Measurements from ENCODE around the gene EPN3.

The EPN3 gene

DNA sequence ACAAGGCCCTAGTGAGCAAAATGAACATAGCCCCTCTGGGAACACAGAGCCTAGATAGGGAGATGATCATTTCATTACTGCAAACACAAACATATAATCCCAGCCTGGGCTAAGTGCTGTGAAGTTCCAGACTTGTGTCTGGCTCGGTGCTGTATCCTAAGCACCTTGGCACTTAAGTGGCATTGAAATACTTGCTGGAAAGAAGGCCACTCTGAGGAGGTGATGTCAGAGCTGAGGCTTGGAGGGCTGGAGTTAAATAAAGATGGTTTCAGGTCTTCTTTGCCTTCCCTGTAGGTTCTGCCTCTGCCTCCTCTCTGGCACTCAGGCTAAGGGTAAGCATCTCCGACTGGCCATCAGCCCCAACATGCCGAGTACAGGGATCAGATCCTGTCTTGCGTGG lies 25.6 kb downstream of the EPN3 start:
- Histone ChIP-seq H3K27me3 (ENCODE audit: low read length) (no peaks in the 10 kb centered on the region), H3K27ac (ENCODE audit: low read depth, low read length) (no peak overlapping the region)
- TF ChIP-seq EZH2phosphoT487 (conservative IDR thresholded peaks at IDR 0.05; ENCODE audit: low read length) = no peak
- TF ChIP-seq, protein P1, sequence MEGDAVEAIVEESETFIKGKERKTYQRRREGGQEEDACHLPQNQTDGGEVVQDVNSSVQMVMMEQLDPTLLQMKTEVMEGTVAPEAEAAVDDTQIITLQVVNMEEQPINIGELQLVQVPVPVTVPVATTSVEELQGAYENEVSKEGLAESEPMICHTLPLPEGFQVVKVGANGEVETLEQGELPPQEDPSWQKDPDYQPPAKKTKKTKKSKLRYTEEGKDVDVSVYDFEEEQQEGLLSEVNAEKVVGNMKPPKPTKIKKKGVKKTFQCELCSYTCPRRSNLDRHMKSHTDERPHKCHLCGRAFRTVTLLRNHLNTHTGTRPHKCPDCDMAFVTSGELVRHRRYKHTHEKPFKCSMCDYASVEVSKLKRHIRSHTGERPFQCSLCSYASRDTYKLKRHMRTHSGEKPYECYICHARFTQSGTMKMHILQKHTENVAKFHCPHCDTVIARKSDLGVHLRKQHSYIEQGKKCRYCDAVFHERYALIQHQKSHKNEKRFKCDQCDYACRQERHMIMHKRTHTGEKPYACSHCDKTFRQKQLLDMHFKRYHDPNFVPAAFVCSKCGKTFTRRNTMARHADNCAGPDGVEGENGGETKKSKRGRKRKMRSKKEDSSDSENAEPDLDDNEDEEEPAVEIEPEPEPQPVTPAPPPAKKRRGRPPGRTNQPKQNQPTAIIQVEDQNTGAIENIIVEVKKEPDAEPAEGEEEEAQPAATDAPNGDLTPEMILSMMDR (IDR thresholded peaks at IDR 0.05; ENCODE audit: insufficient read depth, low read length, poor library complexity, severe bottlenecking) = no peak

GRCh38 chr17:50558581-50558940 lies 26.0 kb downstream of the EPN3 start:
- Histone ChIP-seq H3K9me2 (replicated peaks; ENCODE audit: insufficient read depth, low read length) (no peaks in the 10 kb centered on the region), H3K36me3 (ENCODE audit: low read length) (no peaks in the 10 kb centered on the region), H3F3A (ENCODE audit: insufficient read depth) (no peaks in the 10 kb centered on the region), H3K9me3 (ENCODE audit: insufficient read depth, low read length) (no peaks in the 10 kb centered on the region), H3K27ac (ENCODE audit: low read depth, low read length) (no peak overlapping the region), H3K4me2 (ENCODE audit: low read depth, low read length, poor library complexity, severe bottlenecking) (no peak overlapping the region), H3K27me3 (ENCODE audit: low read length) (no peaks in the 10 kb centered on the region), H4K20me1 (ENCODE audit: low read depth, low read length) (no peaks in the 10 kb centered on the region), H2AFZ (ENCODE audit: low read depth, low read length, severe bottlenecking) (no peak overlapping the region), H3K79me2 (ENCODE audit: insufficient read depth, low read length) (no peaks in the 10 kb centered on the region), H3K4me3 (ENCODE audit: insufficient read depth, low read length, poor library complexity, severe bottlenecking) (no peak overlapping the region), H3K9ac (ENCODE audit: low read length) (no peak overlapping the region)
- TF ChIP-seq EZH2phosphoT487 (conservative IDR thresholded peaks at IDR 0.05; ENCODE audit: low read length) = no peak
- TF ChIP-seq, protein P1 (IDR thresholded peaks at IDR 0.05; ENCODE audit: insufficient read depth, low read length, poor library complexity, severe bottlenecking) = no peak

More for the DNA sequence above, 25.6 kb downstream of the EPN3 start:
- Histone ChIP-seq H3K4me2 (ENCODE audit: low read depth, low read length, poor library complexity, severe bottlenecking) (no peak overlapping the region), H3F3A (ENCODE audit: insufficient read depth) (no peaks in the 10 kb centered on the region), H3K36me3 (ENCODE audit: low read length) (no peaks in the 10 kb centered on the region), H3K79me2 (ENCODE audit: insufficient read depth, low read length) (no peaks in the 10 kb centered on the region), H3K9me3 (ENCODE audit: insufficient read depth, low read length) (no peaks in the 10 kb centered on the region), H2AFZ (ENCODE audit: low read depth, low read length, severe bottlenecking) (no peak overlapping the region), H4K20me1 (ENCODE audit: low read depth, low read length) (no peaks in the 10 kb centered on the region), H3K9me2 (replicated peaks; ENCODE audit: insufficient read depth, low read length) (no peaks in the 10 kb centered on the region), H3K4me3 (ENCODE audit: insufficient read depth, low read length, poor library complexity, severe bottlenecking) (no peak overlapping the region), H3K9ac (ENCODE audit: low read length) (no peak overlapping the region)

DNA sequence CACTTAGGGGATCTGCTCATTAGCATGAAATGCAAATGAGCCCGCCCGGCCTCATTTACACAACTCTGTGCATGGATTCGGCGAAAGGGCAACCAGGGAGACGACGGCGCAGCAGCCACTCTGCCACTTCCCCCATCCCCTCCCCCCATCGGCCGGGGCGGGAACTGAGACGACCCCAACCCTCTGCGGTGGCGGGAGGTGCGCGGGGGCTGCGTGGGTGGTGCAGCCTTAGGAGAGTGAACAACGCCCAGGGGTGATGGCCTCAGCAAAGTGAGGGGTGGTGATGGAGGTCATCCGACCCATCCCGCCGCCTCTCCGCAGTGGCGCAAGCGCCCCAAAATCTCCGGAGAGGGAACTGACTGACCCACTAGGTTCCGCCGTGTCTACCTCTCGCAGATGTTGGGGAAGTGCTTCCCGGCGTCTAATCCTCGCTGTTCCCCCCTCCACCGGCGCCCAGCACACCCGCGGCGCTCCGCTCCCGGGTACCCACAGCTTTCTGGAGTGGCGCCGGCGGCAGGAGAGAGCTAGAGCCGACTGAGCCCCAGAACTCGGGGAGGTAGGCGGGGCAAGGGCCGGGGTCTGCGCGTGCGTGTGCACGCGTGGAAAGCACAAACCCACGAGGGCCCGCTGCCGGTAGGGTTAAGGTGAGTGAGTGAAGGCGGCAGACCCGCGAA lies 26.5 kb downstream of the EPN3 start:
- H3F3A ChIP-seq (ENCODE audit: insufficient read depth) = no peaks in the 10 kb centered on the region
- no peaks in the 10 kb centered on the region for H3K27me3 ChIP-seq (ENCODE audit: low read length)
- no peaks in the 10 kb centered on the region for H4K20me1 ChIP-seq (ENCODE audit: low read depth, low read length)
- no peak overlapping the region for H2AFZ ChIP-seq (ENCODE audit: low read depth, low read length, severe bottlenecking)
- H3K36me3 ChIP-seq (ENCODE audit: low read length) = no peaks in the 10 kb centered on the region
- TF ChIP-seq EZH2phosphoT487 (conservative IDR thresholded peaks at IDR 0.05; ENCODE audit: low read length) = no peak
- TF ChIP-seq, protein P1 (IDR thresholded peaks at IDR 0.05; ENCODE audit: insufficient read depth, low read length, poor library complexity, severe bottlenecking) = no peak
- H3K9ac ChIP-seq (ENCODE audit: low read length) = no peak overlapping the region
- no peaks in the 10 kb centered on the region for H3K9me3 ChIP-seq (ENCODE audit: insufficient read depth, low read length)
- H3K27ac ChIP-seq (ENCODE audit: low read depth, low read length) = no peak overlapping the region
- no peaks in the 10 kb centered on the region for H3K79me2 ChIP-seq (ENCODE audit: insufficient read depth, low read length)
- no peaks in the 10 kb centered on the region for H3K9me2 ChIP-seq (replicated peaks; ENCODE audit: insufficient read depth, low read length)
- H3K4me3 ChIP-seq (ENCODE audit: insufficient read depth, low read length, poor library complexity, severe bottlenecking) = no peak overlapping the region
- no peak overlapping the region for H3K4me2 ChIP-seq (ENCODE audit: low read depth, low read length, poor library complexity, severe bottlenecking)
